CD4-positive, alpha-beta T cell treated with Interleukin-2 at 100 ng/mL for 4 hours (primary cell): ENCODE measurements around the gene SLC28A2.

Experiments used
- DNase-seq: peaks from one replicate; pipeline ENCODE4 v3.0.0-alpha.2; 2020; ENCODE audit warnings: low spot score

SLC28A2 gene

DNA sequence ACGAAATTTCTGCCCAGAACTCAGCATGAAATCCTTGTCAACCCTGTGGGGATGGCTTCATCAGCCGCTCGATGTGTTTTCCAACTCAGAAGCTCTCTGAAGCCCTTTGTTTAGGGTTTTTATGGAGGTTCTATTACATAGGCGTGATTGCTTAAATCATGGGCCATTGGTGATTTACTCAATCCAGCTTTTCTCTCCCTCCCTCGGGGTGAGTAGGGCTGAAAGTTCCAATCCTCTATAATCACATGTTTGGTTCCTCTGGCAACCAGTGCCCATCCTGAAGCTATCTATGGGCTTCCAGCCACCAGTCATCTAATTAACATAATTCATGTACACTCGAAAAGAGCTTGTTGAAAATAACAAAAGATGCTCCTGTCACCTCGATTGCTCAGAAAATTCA lies 74.7 kb downstream of the SLC28A2 start:
- DNase-seq: no peak
